HL-60 (cell line): ENCODE measurements around the gene RNU6-9.
A peak's percentile ranks its signal among the peaks of the same experiment; 100 is the strongest.
"Not testable (repeated sequence)": the region's sequence is repeated elsewhere in the genome, so short reads cannot be mapped to it uniquely, and the experiment has no call there.

Experiments used
- DNase-seq, 2 experiments: peaks; one replicate each; pipeline ENCODE4 v3.0.0-alpha.2; 2010 to 2020; ENCODE audit warnings: low read depth in 1 of 2, low spot score in 1 of 2
- H3K27ac ChIP-seq: fragments of 250-450 bp; sonication (Bioruptor Pico); replicated peaks from 2 replicates; pipeline ENCODE4 v1.5.1; 2020; ENCODE audit warnings: mild to moderate bottlenecking, moderate library complexity
- H3K27me3 ChIP-seq: fragments of 250-450 bp; sonication (Bioruptor Pico); 2 replicates; pipeline ENCODE4 v1.5.1; 2021; ENCODE audit warnings: mild to moderate bottlenecking, moderate library complexity; ENCODE audit not compliant: insufficient read depth, poor library complexity, severe bottlenecking
- H3K4me3 ChIP-seq: replicated peaks from 2 replicates; pipeline ENCODE4 v1.5.1; 2011; ENCODE audit warnings: mild to moderate bottlenecking, control low read depth, low read length; ENCODE audit not compliant: insufficient read depth
- CTCF ChIP-seq: IDR thresholded peaks from one replicate; pipeline ENCODE4 v1.5.1; 2011; ENCODE audit warnings: low read length, control low read depth, inconsistent platforms; ENCODE audit not compliant: insufficient read depth
- GABPA ChIP-seq: IDR thresholded peaks from 2 replicates; pipeline ENCODE4 v1.6.1; 2012; ENCODE audit warnings: low read depth
- POLR2AphosphoS5 ChIP-seq: IDR thresholded peaks from 2 replicates; pipeline ENCODE4 v1.6.1; 2012; ENCODE audit warnings: low read depth
- REST ChIP-seq: IDR thresholded peaks from 2 replicates; pipeline ENCODE4 v1.6.1; 2012; ENCODE audit warnings: low read depth; ENCODE audit not compliant: insufficient replicate concordance
- SPI1 ChIP-seq: IDR thresholded peaks from 2 replicates; pipeline ENCODE4 v1.6.1; 2012; ENCODE audit warnings: low read depth, mild to moderate bottlenecking, borderline replicate concordance

The RNU6-9 gene

GRCh38 chr19:890831-891230, 2.5 kb upstream of the RNU6-9 start:
- Histone ChIP-seq H3K27ac (no peak overlapping the region), H3K4me3 (no peak overlapping the region), H3K27me3 (no peaks in the 10 kb centered on the region)
- TF ChIP-seq CTCF, result no peak
- no peak for TF ChIP-seq POLR2AphosphoS5
- DNase-seq, result no peak

DNA sequence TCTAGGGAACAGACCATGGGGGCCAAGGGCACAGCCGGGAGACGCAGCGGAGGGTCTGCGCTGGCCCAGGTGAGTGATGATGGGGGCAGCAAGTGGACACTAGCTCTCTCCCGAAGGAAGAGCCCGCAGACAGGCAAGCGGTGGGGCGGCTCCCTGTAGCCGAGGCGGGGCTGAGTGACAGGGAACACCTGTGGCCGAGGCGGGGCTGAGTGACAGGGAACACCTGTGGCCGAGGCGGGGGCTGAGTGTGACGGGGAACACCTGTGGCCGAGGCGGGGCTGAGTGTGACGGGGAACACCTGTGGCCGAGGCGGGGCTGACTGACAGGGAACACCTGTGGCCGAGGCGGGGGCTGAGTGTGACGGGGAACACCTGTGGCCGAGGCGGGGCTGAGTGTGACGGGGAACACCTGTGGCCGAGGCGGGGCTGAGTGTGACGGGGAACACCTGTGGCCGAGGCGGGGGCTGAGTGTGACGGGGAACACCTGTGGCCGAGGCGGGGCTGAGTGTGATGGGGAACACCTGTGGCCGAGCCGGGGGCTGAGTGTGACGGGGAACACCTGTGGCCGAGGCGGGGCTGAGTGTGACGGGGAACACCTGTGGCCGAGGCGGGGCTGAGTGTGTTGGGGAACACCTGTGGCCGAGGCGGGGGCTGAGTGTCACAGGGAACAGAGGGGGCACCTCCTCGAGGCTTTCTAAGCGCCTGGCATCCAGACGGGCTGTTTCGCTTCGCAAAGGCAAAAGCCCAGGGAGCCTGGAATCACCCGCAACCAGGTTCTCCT, 1.7 kb upstream of the RNU6-9 start:
- not testable (repeated sequence) for H3K27me3 ChIP-seq
- H3K4me3 ChIP-seq, result peak overlapping the region; percentile 90

GRCh38 chr19:892243-892893, 916 bp upstream of the RNU6-9 start:
- Histone ChIP-seq H3K27me3 (no peaks in the 10 kb centered on the region), H3K27ac (peak overlapping the region; percentile 69), H3K4me3 (peak overlapping the region; percentile 90)
- no peak for DNase-seq
- TF ChIP-seq POLR2AphosphoS5 (no peak), CTCF (no peak), REST (no peak), GABPA (no peak), SPI1 (no peak)

More for the DNA sequence above, 1.7 kb upstream of the RNU6-9 start:
- H3K27ac ChIP-seq, result peak overlapping the region; percentile 69; the same call in 1 of the 2 replicates
- not testable (repeated sequence) for DNase-seq

DNA sequence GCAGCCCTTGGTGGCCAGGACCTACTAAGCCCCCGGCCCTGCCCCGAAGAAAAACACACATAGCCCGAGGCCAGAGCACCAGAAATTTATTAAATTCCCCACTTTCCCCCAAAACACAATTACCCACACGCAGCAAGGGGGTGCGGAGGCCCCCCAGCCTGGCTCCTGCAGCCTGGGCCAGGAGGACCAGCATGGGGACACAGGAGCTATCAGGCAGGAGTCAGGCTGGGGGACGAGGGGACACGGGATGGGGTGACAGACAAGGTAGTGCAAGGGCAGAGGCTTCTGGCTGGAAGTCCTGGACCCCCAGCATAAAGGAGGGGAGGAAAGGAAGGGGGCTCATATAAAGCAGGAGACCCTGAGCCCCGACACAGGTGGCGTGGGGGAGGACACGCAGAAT, 3.1 kb downstream of the RNU6-9 start:
- no peak overlapping the region for H3K4me3 ChIP-seq
- no peak for TF ChIP-seq REST
- TF ChIP-seq GABPA, result no peak
- TF ChIP-seq POLR2AphosphoS5, result no peak
- TF ChIP-seq SPI1, result no peak
- no peak for TF ChIP-seq CTCF
- H3K27ac ChIP-seq, result no peak overlapping the region
- no peak for DNase-seq
- no peaks in the 10 kb centered on the region for H3K27me3 ChIP-seq
